Activated CD8-positive, alpha-beta T cell treated with anti-CD3 and anti-CD28 coated beads, Interleukin-2, amount 10 ng/mL, durations not matched to agents 7 days and 5 days (primary cell): ENCODE measurements around the gene UTP14A. TPM values are rescaled to one million over a fixed set of nuclear protein-coding genes. Genes with fewer than 3 reads are reported as not detected.
A peak's percentile ranks its signal among the peaks of the same experiment; 100 is the strongest.
"Not testable (repeated sequence)": the region's sequence is repeated elsewhere in the genome, so short reads cannot be mapped to it uniquely, and the experiment has no call there.

Experiments used
- ATAC-seq: fragments of 150-1000 bp; cut with Tn5 transposase; one replicate; pipeline ENCODE4 v1.10.0; 2021; ENCODE audit warnings: moderate library complexity
- CTCF ChIA-PET: fragments of 350-600 bp; sonication (Branson Sonifier 250); formaldehyde crosslinking; loops from one replicate; lab custom pipeline; 2021; ENCODE audit warnings: antibody characterized with exemption; lab: Charles Lee
- POLR2A ChIA-PET: fragments of 350-600 bp; sonication (Branson Sonifier 250); formaldehyde crosslinking; loops from one replicate; lab custom pipeline; 2021; ENCODE audit warnings: antibody characterized with exemption; lab: Charles Lee
- DNase-seq: peaks from one replicate; pipeline ENCODE4 v3.0.0-alpha.2; 2020
- H3K27ac Mint-ChIP-seq: one replicate; pipeline ENCODE4 v1.8.0; 2021; ENCODE audit warnings: mild to moderate bottlenecking, mixed read lengths
- H3K27me3 Mint-ChIP-seq: one replicate; pipeline ENCODE4 v1.8.0; 2021; ENCODE audit warnings: low read depth, mixed read lengths
- H3K36me3 Mint-ChIP-seq: one replicate; pipeline ENCODE4 v1.8.0; 2021; ENCODE audit warnings: low read depth, mixed read lengths
- H3K4me1 Mint-ChIP-seq: one replicate; pipeline ENCODE4 v1.8.0; 2021; ENCODE audit warnings: low read depth, mixed read lengths
- H3K4me3 Mint-ChIP-seq: one replicate; pipeline ENCODE4 v1.8.0; 2021; ENCODE audit warnings: mild to moderate bottlenecking, mixed read lengths
- H3K9me3 Mint-ChIP-seq: one replicate; pipeline ENCODE4 v1.8.0; 2022; ENCODE audit warnings: mixed read lengths; ENCODE audit not compliant: insufficient read depth
- total RNA-seq, 2 experiments: library from RNA; stranded (reverse); gene quantifications; one replicate each; pipeline ENCODE4 v1.2.3, GENCODE V29; 2021

Gene UTP14A
- total RNA-seq, result 10 to 100 TPM; 28.1 to 29.7 TPM

GRCh38 chrX:129905787-129906580 is at the start of gene UTP14A:
Gene UTP14A (plus strand): TSS chrX:129906164. CDS start chrX:129906211, 47 bp downstream.
- Mint-ChIP-seq H3K36me3 (peaks cover 15% of the 10 kb centered on the region), H3K4me1 (peaks cover 25% of the 10 kb centered on the region), H3K27ac (peak within 1 kb of the TSS; percentile 94), H3K4me3 (peak within 1 kb of the TSS; percentile 93), H3K27me3 (no peaks in the 10 kb centered on the region), H3K9me3 (no peaks in the 10 kb centered on the region)
- ATAC-seq (peak; percentile 99), DNase-seq (peak; percentile 92)
- ChIA-PET POLR2A (interaction anchor here (0.5 to 1.3 kb wide), 6 partner anchors 10 to 410 kb away, joined by 3 to 6 read pairs (median 3); partner anchors contain the start of gene SASH3), CTCF (interaction anchor here (1.0 to 2.2 kb wide), 9 partner anchors 19 to 307 kb away, joined by 3 to 20 read pairs (median 5); no protein-coding TSS in a partner anchor)

- H3K27ac Mint-ChIP-seq, DNase-seq, H3K4me3 Mint-ChIP-seq, H3K36me3 Mint-ChIP-seq, CTCF ChIA-PET, ATAC-seq, H3K4me1 Mint-ChIP-seq, H3K9me3 Mint-ChIP-seq, POLR2A ChIA-PET: not testable (repeated sequence)
- peaks cover 15% of the 10 kb centered on the region for H3K27me3 Mint-ChIP-seq
Measured at GRCh38 chrX:129859134-129859533, 46.8 kb upstream of the UTP14A start.

- CTCF ChIA-PET, H3K27ac Mint-ChIP-seq, DNase-seq, ATAC-seq, POLR2A ChIA-PET, H3K9me3 Mint-ChIP-seq, H3K4me3 Mint-ChIP-seq, H3K27me3 Mint-ChIP-seq, H3K36me3 Mint-ChIP-seq, H3K4me1 Mint-ChIP-seq: not testable (repeated sequence)
Measured at GRCh38 chrX:129866321-129866720, 39.6 kb upstream of the UTP14A start.

- no peak for DNase-seq
- Mint-ChIP-seq H3K4me3 (no peak overlapping the region), H3K36me3 (no peaks in the 10 kb centered on the region), H3K4me1 (no peaks in the 10 kb centered on the region), H3K27ac (no peak overlapping the region), H3K9me3 (no peaks in the 10 kb centered on the region), H3K27me3 (no peaks in the 10 kb centered on the region)
- no peak for ATAC-seq
- ChIA-PET CTCF (no interaction called here), POLR2A (no interaction called here)
Measured at GRCh38 chrX:129872524-129872923, 33.4 kb upstream of the UTP14A start.

GRCh38 chrX:129875669-129876068 is 30.3 kb upstream of the UTP14A start:
- Mint-ChIP-seq H3K27me3 (no peaks in the 10 kb centered on the region), H3K4me1 (no peaks in the 10 kb centered on the region), H3K4me3 (no peak overlapping the region), H3K36me3 (no peaks in the 10 kb centered on the region), H3K27ac (no peak overlapping the region), H3K9me3 (no peaks in the 10 kb centered on the region)
- no peak for ATAC-seq
- DNase-seq, result no peak
- ChIA-PET POLR2A (no interaction called here), CTCF (no interaction called here)

GRCh38 chrX:129876771-129877305 is 29.1 kb upstream of the UTP14A start:
- ATAC-seq (no peak), DNase-seq (no peak)
- Mint-ChIP-seq H3K4me1 (no peaks in the 10 kb centered on the region), H3K27ac (no peak overlapping the region), H3K36me3 (no peaks in the 10 kb centered on the region), H3K9me3 (no peaks in the 10 kb centered on the region), H3K27me3 (no peaks in the 10 kb centered on the region), H3K4me3 (no peak overlapping the region)
- POLR2A ChIA-PET, result no interaction called here
- CTCF ChIA-PET, result no interaction called here

GRCh38 chrX:129877401-129877800 is 28.6 kb upstream of the UTP14A start:
- H3K27ac Mint-ChIP-seq, result no peak overlapping the region
- ChIA-PET POLR2A (interaction anchor here (0.6 kb wide), 1 partner anchor 14 kb away, joined by 3 read pairs; no protein-coding TSS in a partner anchor), CTCF (no interaction called here)
- DNase-seq (no peak), ATAC-seq (no peak)
- H3K27me3 Mint-ChIP-seq, result peaks cover 3% of the 10 kb centered on the region
- H3K4me3 Mint-ChIP-seq, result no peak overlapping the region
- no peaks in the 10 kb centered on the region for H3K4me1 Mint-ChIP-seq
- no peaks in the 10 kb centered on the region for H3K9me3 Mint-ChIP-seq
- no peaks in the 10 kb centered on the region for H3K36me3 Mint-ChIP-seq

- no peaks in the 10 kb centered on the region for H3K36me3 Mint-ChIP-seq
- H3K9me3 Mint-ChIP-seq, result no peaks in the 10 kb centered on the region
- H3K4me3 Mint-ChIP-seq, result no peak overlapping the region
- no peak overlapping the region for H3K27ac Mint-ChIP-seq
- DNase-seq (no peak), ATAC-seq (no peak)
- POLR2A ChIA-PET, result no interaction called here
- CTCF ChIA-PET, result interaction anchor here (0.6 kb wide), 1 partner anchor 219 kb away, joined by 3 read pairs; no protein-coding TSS in a partner anchor
- H3K4me1 Mint-ChIP-seq, result no peaks in the 10 kb centered on the region
- H3K27me3 Mint-ChIP-seq, result no peaks in the 10 kb centered on the region
Measured at GRCh38 chrX:129900054-129900453, 5.9 kb upstream of the UTP14A start.

GRCh38 chrX:129908636-129909035 is 2.7 kb downstream of the UTP14A start:
- ChIA-PET CTCF (interaction anchor here (1.5 to 2.2 kb wide), 2 partner anchors 17 to 307 kb away, joined by 3 to 6 read pairs; no protein-coding TSS in a partner anchor), POLR2A (no interaction called here)
- Mint-ChIP-seq H3K27me3 (no peaks in the 10 kb centered on the region), H3K9me3 (no peaks in the 10 kb centered on the region), H3K4me1 (peaks cover 28% of the 10 kb centered on the region), H3K27ac (no peak overlapping the region), H3K4me3 (no peak overlapping the region), H3K36me3 (peaks cover 26% of the 10 kb centered on the region)
- ATAC-seq, result no peak
- no peak for DNase-seq

- peak; percentile 75 for ATAC-seq
- Mint-ChIP-seq H3K27me3 (no peaks in the 10 kb centered on the region), H3K27ac (no peak overlapping the region), H3K4me3 (no peak overlapping the region), H3K36me3 (peaks cover 36% of the 10 kb centered on the region), H3K4me1 (peaks cover 4% of the 10 kb centered on the region), H3K9me3 (no peaks in the 10 kb centered on the region)
- POLR2A ChIA-PET, result interaction anchor here (0.8 kb wide), 1 partner anchor 175 kb away, joined by 4 read pairs; no protein-coding TSS in a partner anchor
- CTCF ChIA-PET, result interaction anchor here (0.6 to 6.5 kb wide), 45 partner anchors 8 to 324 kb away, joined by 3 to 148 read pairs (median 4); partner anchors contain the start of genes BCORL1 and UTP14A
- DNase-seq, result peak; percentile 80
Measured at GRCh38 chrX:129925305-129926092, 19.5 kb downstream of the UTP14A start.

GRCh38 chrX:129930941-129931410 is 25.0 kb downstream of the UTP14A start:
- ChIA-PET POLR2A (interaction anchor here (0.5 to 1.8 kb wide), 3 partner anchors 21 to 59 kb away, joined by 3 to 4 read pairs (median 3); no protein-coding TSS in a partner anchor), CTCF (interaction anchor here (0.5 to 2.0 kb wide), 4 partner anchors 25 to 130 kb away, joined by 3 to 9 read pairs (median 6); no protein-coding TSS in a partner anchor)
- peaks cover 5% of the 10 kb centered on the region for H3K4me1 Mint-ChIP-seq
- DNase-seq (no peak), ATAC-seq (no peak)
- H3K4me3 Mint-ChIP-seq, result peak overlapping the region; percentile 71
- H3K36me3 Mint-ChIP-seq, result peaks cover 13% of the 10 kb centered on the region
- H3K27me3 Mint-ChIP-seq, result peaks cover 9% of the 10 kb centered on the region
- no peaks in the 10 kb centered on the region for H3K9me3 Mint-ChIP-seq
- peak overlapping the region; percentile 92 for H3K27ac Mint-ChIP-seq
